ENCODE data around the gene ACD. TPM values are rescaled to one million over a fixed set of nuclear protein-coding genes. Genes with fewer than 3 reads are reported as not detected.
A peak's percentile ranks its signal among the peaks of the same experiment; 100 is the strongest.

The ACD gene
- total and polyA plus RNA-seq, 9 of the 15 experiments (the other 6 are each of a cell fraction or from before 2014, with no cell fraction given): 4.2 to 47.4 (median 19.2) TPM

- TF ChIP-seq CHD7 (IDR thresholded peaks at IDR 0.05; ENCODE audit: low read depth, low read length): no peak
- TF ChIP-seq LARP7 (IDR thresholded peaks at IDR 0.05): no peak
- TF ChIP-seq RBM25 (IDR thresholded peaks at IDR 0.05; ENCODE audit: low read depth, low read length, severe bottlenecking): no peak
- no peak for TF ChIP-seq U2AF1 (optimal IDR thresholded peaks at IDR 0.05; ENCODE audit: low read depth, low read length)
- TF ChIP-seq EP300 (IDR thresholded peaks at IDR 0.05; ENCODE audit: low read length): no peak
- peak; percentile 82 to 83; a peak in 3 of 4 replicates for TF ChIP-seq SIX5 (IDR thresholded peaks at IDR 0.05; ENCODE audit: borderline replicate concordance in 1 of 2, insufficient read depth in 1 of 2, low read depth in 1 of 2, low read length in 2 of 2)
- TF ChIP-seq, protein P1, sequence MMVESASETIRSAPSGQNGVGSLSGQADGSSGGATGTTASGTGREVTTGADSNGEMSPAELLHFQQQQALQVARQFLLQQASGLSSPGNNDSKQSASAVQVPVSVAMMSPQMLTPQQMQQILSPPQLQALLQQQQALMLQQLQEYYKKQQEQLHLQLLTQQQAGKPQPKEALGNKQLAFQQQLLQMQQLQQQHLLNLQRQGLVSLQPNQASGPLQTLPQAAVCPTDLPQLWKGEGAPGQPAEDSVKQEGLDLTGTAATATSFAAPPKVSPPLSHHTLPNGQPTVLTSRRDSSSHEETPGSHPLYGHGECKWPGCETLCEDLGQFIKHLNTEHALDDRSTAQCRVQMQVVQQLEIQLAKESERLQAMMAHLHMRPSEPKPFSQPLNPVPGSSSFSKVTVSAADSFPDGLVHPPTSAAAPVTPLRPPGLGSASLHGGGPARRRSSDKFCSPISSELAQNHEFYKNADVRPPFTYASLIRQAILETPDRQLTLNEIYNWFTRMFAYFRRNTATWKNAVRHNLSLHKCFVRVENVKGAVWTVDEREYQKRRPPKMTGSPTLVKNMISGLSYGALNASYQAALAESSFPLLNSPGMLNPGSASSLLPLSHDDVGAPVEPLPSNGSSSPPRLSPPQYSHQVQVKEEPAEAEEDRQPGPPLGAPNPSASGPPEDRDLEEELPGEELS (CRISPR knock-in tag; IDR thresholded peaks at IDR 0.05; ENCODE audit: borderline replicate concordance): no peak
- no peak for TF ChIP-seq FOXK2 (conservative IDR thresholded peaks at IDR 0.05 in 1 of 2, IDR thresholded peaks at IDR 0.05 in 1 of 2; ENCODE audit: low read depth in 2 of 2)
- peak; percentile 41 to 60; a peak in 3 of 4 replicates for TF ChIP-seq MAZ (CRISPR knock-in tag; conservative IDR thresholded peaks at IDR 0.05 in 1 of 2, IDR thresholded peaks at IDR 0.05 in 1 of 2)
- no peak for TF ChIP-seq SRSF7 (optimal IDR thresholded peaks at IDR 0.05; ENCODE audit: low read depth, low read length)
- TF ChIP-seq JUNB (CRISPR knock-in tag; conservative IDR thresholded peaks at IDR 0.05): no peak
Measured at GRCh38 chr16:67666559-67667452, 6.7 kb upstream of the ACD start, which contains the start of the genes C16orf86 and ENKD1 (continued).

Measured in K562 (cell line).